ENCODE measurements around the gene PKMYT1. TPM values are rescaled to one million over a fixed set of nuclear protein-coding genes. Genes with fewer than 3 reads are reported as not detected.

PKMYT1 gene
- total RNA-seq, 2 experiments from 2014 or later = 123 to 134 TPM

DNA sequence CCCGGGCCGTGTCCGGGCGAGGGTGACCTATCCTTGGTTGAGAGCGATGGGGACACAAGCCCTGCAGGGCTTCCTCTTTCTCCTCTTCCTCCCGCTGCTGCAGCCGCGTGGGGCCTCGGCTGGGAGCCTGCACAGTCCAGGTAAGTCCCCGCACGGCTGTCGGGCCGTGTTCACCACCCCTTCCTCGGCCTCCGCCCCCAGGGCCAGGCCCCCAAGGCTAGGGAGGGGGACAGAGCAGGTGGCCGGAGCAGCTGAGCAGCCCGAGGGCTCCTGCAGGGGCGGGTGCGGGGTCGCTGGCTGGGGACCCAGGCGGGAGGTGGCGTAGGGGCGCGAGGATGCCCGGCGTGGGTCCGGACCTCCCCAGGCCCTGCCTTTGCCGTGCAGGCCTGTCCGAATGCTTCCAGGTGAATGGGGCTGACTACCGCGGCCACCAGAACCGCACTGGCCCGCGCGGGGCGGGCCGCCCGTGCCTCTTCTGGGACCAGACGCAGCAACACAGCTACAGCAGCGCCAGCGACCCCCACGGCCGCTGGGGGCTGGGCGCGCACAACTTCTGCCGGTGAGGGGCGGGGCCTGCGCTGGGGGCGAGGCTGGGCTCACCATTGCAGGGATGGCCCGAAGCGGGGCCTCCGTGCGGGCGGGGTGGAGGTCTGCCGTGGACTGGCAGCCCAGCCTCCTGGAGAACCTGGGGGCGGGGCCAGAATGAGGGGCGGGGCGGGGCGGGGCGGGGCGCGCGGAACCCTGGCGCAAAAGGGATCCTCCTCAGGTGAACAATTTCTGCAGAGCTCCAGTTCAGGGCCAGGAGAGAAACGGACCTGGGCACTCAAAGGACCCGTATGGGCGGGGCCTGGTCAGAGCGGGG, 15.5 kb downstream of the PKMYT1 start:
- peaks cover 27% of the 10 kb centered on the region for H3K4me1 Mint-ChIP-seq (ENCODE audit: low read depth)
- ChIA-PET CTCF (interaction anchor here (1.1 to 1.4 kb wide), 2 partner anchors 25 to 63 kb away, joined by 3 to 4 read pairs; no protein-coding TSS in a partner anchor), POLR2A (no interaction called here)
- no peak overlapping the region for H3K27ac Mint-ChIP-seq
- H3K27me3 Mint-ChIP-seq = peaks cover 39% of the 10 kb centered on the region
- H3K4me3 Mint-ChIP-seq = peak overlapping the region; percentile 26
- intact Hi-C loops (cut with micrococcal nuclease) = no loop called here
- no peaks in the 10 kb centered on the region for H3K9me3 Mint-ChIP-seq
- H3K36me3 Mint-ChIP-seq = no peaks in the 10 kb centered on the region
- peak; percentile 72 for DNase-seq

GRCh38 chr16:2963723-2964474, 16.3 kb downstream of the PKMYT1 start, which contains the start of gene KREMEN2:
Gene KREMEN2, plus strand, starts transcription at chr16:2964275. Its CDS starts 246 bp downstream, at chr16:2964521.
- Mint-ChIP-seq H3K36me3 (no peaks in the 10 kb centered on the region), H3K9me3 (no peaks in the 10 kb centered on the region), H3K4me3 (peak within 1 kb of the TSS; percentile 57), H3K27ac (no peak within 1 kb of the TSS), H3K4me1 (ENCODE audit: low read depth) (peaks cover 27% of the 10 kb centered on the region), H3K27me3 (peaks cover 39% of the 10 kb centered on the region)
- ChIA-PET POLR2A (no interaction called here), CTCF (interaction anchor here (0.6 to 1.8 kb wide), 6 partner anchors 14 to 91 kb away, joined by 3 to 4 read pairs (median 4); no protein-coding TSS in a partner anchor)
- peak; percentile 45 for DNase-seq
- intact Hi-C loops (cut with micrococcal nuclease) = no loop called here

GRCh38 chr16:2963074-2963722, 17.0 kb downstream of the PKMYT1 start:
- Mint-ChIP-seq H3K4me3 (peak overlapping the region; percentile 43), H3K27me3 (peaks cover 34% of the 10 kb centered on the region), H3K9me3 (no peaks in the 10 kb centered on the region), H3K27ac (no peak overlapping the region), H3K4me1 (ENCODE audit: low read depth) (peaks cover 20% of the 10 kb centered on the region), H3K36me3 (no peaks in the 10 kb centered on the region)
- ChIA-PET CTCF (interaction anchor here (1.1 to 1.9 kb wide), 5 partner anchors 9 to 91 kb away, joined by 3 to 4 read pairs (median 3); no protein-coding TSS in a partner anchor), POLR2A (no interaction called here)
- DNase-seq = no peak
- intact Hi-C loops (cut with micrococcal nuclease) = no loop called here

DNA sequence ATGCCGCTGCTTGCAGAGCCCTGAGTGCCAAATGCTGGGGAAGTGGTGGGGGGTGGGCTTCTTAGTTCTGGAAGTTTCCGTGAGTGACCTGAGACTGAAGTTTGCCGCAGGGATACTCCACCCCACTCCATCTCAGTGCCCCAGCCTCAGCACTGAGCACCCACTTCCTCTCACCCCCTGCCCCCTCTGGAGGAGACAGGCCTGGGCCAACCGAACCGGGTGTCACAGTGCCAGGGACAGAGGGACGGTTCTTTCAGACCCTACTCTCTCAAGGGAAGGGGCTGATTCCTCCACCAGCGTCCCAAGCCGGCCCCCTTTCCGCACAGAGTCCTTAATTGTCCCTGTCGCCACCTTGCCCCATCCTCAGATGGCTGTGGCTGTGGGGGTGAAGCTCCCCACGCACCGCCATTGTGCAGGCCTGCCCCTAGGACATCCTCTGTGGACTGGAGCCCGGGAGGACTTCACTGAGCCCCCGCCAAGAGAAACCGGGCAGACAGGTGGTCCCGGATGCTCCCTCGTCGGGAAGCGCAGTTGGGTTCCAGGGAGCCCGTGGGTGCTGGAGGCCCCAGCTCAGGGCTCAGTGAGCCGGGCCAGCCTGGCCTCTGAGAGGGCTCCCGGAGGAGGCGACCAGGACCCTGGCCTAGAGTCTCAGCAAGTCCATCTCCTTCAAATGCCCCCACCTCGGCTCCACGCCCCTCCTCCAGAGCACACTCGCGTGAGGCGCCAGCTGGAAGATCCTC, 17.7 kb downstream of the PKMYT1 start:
- Mint-ChIP-seq H3K4me3 (no peak overlapping the region), H3K4me1 (ENCODE audit: low read depth) (peaks cover 16% of the 10 kb centered on the region), H3K9me3 (no peaks in the 10 kb centered on the region), H3K36me3 (no peaks in the 10 kb centered on the region), H3K27ac (no peak overlapping the region), H3K27me3 (peaks cover 30% of the 10 kb centered on the region)
- ChIA-PET POLR2A (no interaction called here), CTCF (interaction anchor here (0.5 to 1.9 kb wide), 6 partner anchors 8 to 71 kb away, joined by 3 to 4 read pairs (median 3); no protein-coding TSS in a partner anchor)
- intact Hi-C loops (cut with micrococcal nuclease) = no loop called here
- DNase-seq = no peak

DNA sequence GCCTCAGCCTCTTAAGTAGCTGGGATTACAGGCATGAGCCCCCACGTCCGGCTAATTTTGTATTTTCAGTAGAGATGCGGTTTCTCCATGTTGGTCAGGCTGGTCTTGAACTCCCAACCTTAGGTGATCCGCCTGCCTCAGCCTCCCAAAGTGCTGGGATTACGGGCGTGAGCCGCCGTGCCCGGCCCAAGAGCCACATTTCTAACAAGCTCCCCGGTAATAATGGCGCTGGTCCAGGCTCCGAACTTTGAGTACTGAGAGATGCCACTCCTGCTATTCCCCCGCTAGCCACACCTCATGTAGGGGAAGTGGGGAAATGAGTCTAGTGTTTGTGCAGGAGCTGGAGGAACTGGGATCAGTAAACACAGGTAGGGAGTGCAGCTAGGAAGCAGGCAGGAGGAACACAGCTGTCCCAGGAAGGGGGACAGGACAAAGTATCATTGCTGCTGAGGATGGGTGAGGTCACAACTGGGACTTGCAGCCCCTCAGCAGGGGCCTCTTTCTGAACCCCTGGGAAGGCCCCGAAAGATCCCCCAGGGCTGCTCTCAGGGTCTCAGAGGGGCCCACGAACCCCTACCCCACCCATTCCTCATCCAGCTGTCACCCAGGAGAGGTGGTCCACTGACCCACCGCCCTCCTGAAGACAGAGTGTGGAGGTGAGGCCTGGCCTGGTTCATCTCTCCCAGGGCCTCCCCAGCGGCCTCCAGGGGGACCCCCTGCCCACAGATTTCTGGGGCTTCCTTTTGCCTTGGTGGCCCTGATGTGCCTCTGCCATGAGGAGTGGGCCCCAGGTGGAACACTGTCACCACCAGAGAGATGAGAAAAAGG, 19.8 kb downstream of the PKMYT1 start:
- peaks cover 37% of the 10 kb centered on the region for H3K27me3 Mint-ChIP-seq
- ChIA-PET POLR2A (no interaction called here), CTCF (interaction anchor here (1.1 to 1.3 kb wide), 3 partner anchors 13 to 122 kb away, joined by 3 to 5 read pairs (median 3); no protein-coding TSS in a partner anchor)
- H3K4me1 Mint-ChIP-seq (ENCODE audit: low read depth) = peaks cover 13% of the 10 kb centered on the region
- H3K36me3 Mint-ChIP-seq = no peaks in the 10 kb centered on the region
- no peaks in the 10 kb centered on the region for H3K9me3 Mint-ChIP-seq
- no peak overlapping the region for H3K4me3 Mint-ChIP-seq
- intact Hi-C loops (cut with micrococcal nuclease) = no loop called here
- no peak overlapping the region for H3K27ac Mint-ChIP-seq
- DNase-seq = no peak

DNA sequence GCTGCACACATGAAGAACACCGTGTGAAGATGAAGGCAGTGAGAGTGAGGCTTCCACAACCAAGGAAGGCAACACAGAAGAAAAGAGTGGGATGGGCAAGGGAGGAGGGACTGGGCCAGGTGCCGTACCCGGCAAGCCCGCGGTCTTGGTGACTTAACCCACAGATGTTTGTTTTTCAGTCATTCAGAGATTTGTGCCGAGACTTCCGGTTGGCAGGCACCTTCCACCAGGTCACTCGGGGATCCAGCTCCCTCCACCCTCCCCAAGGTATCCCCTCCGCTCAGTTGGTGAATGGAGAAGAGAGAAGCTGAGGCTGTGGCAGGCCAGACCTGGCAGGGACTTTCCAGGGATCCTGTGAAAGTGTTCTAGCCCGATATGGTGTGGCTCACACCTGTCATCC, 21.0 kb downstream of the PKMYT1 start:
- no peaks in the 10 kb centered on the region for H3K36me3 Mint-ChIP-seq
- no peak overlapping the region for H3K27ac Mint-ChIP-seq
- peaks cover 10% of the 10 kb centered on the region for H3K4me1 Mint-ChIP-seq (ENCODE audit: low read depth)

GRCh38 chr16:2956579-2956956, 23.7 kb downstream of the PKMYT1 start:
- Mint-ChIP-seq H3K4me1 (ENCODE audit: low read depth) (no peaks in the 10 kb centered on the region), H3K27ac (no peak overlapping the region), H3K36me3 (no peaks in the 10 kb centered on the region), H3K4me3 (no peak overlapping the region), H3K27me3 (peaks cover 24% of the 10 kb centered on the region), H3K9me3 (no peaks in the 10 kb centered on the region)
- ChIA-PET CTCF (interaction anchor here (1.5 kb wide), 1 partner anchor 75 kb away, joined by 3 read pairs; no protein-coding TSS in a partner anchor), POLR2A (interaction anchor here (0.6 kb wide), 1 partner anchor 33 kb away, joined by 3 read pairs; no protein-coding TSS in a partner anchor)
- DNase-seq = no peak
- intact Hi-C loops (cut with micrococcal nuclease) = no loop called here

More for the DNA sequence above, 21.0 kb downstream of the PKMYT1 start:
- ChIA-PET POLR2A (interaction anchor here (0.6 kb wide), 1 partner anchor 13 kb away, joined by 4 read pairs; no protein-coding TSS in a partner anchor), CTCF (interaction anchor here (0.6 to 1.2 kb wide), 3 partner anchors 8 to 78 kb away, joined by 3 to 4 read pairs (median 3); no protein-coding TSS in a partner anchor)
- Mint-ChIP-seq H3K27me3 (peaks cover 36% of the 10 kb centered on the region), H3K9me3 (no peaks in the 10 kb centered on the region), H3K4me3 (no peak overlapping the region)
- intact Hi-C loops (cut with micrococcal nuclease) = no loop called here
- DNase-seq = no peak

- H3K27me3 Mint-ChIP-seq = peaks cover 24% of the 10 kb centered on the region
- DNase-seq = no peak
- POLR2A ChIA-PET = interaction anchor here (0.6 kb wide), 1 partner anchor 33 kb away, joined by 3 read pairs; no protein-coding TSS in a partner anchor
- intact Hi-C loops (cut with micrococcal nuclease) = no loop called here
- no peak overlapping the region for H3K4me3 Mint-ChIP-seq
- H3K4me1 Mint-ChIP-seq (ENCODE audit: low read depth) = no peaks in the 10 kb centered on the region
- CTCF ChIA-PET = interaction anchor here (1.5 kb wide), 1 partner anchor 76 kb away, joined by 3 read pairs; no protein-coding TSS in a partner anchor
- no peaks in the 10 kb centered on the region for H3K36me3 Mint-ChIP-seq
- no peaks in the 10 kb centered on the region for H3K9me3 Mint-ChIP-seq
- no peak overlapping the region for H3K27ac Mint-ChIP-seq
These were observed 24.3 kb downstream of the PKMYT1 start for GRCh38 chr16:2955779-2956578.

GRCh38 chr16:2955438-2955778, 24.8 kb downstream of the PKMYT1 start:
- Mint-ChIP-seq H3K4me1 (ENCODE audit: low read depth) (no peaks in the 10 kb centered on the region), H3K27me3 (peaks cover 24% of the 10 kb centered on the region), H3K4me3 (no peak overlapping the region), H3K9me3 (no peaks in the 10 kb centered on the region), H3K27ac (no peak overlapping the region), H3K36me3 (no peaks in the 10 kb centered on the region)
- POLR2A ChIA-PET = no interaction called here
- CTCF ChIA-PET = no interaction called here
- intact Hi-C loops (cut with micrococcal nuclease) = no loop called here
- no peak for DNase-seq

DNA sequence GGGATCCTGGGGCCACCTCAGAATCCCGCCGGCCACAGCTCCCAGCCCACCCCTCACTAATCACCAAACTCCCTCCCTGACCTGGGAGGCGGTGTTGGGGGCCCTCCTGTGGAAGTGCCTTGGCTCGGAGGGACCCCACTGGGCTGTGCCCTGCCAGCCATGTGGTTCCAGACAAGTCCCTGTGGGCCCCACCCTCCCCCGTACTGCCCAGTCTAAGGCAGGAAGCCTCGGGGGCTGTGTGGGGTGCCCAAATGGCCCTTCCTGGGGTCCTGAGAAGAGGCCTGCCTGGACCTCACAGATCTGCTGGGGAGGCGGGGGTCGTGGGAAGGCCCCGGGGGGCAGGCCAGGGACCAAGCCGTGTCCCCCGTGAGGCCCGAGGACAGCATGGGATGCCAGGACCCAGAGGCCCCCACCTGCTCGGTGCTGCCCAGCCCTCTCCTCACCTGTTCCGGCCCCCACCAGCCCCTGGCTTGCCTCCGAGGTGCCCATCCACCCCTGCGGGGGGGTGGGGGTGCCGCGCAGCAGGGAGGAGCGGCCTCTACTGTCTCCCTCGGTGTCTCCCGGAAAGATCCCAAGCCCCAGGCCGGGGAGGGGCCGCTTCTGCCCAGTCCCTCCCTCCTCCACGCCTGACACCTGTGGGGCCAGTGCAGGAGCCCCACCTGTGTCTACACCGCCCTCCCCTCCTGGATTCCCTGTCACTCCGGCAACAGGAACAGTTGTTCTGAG, 25.4 kb downstream of the PKMYT1 start:
- H3K4me3 Mint-ChIP-seq = no peak overlapping the region
- intact Hi-C loops (cut with micrococcal nuclease) = no loop called here
- CTCF ChIA-PET = no interaction called here
- no peaks in the 10 kb centered on the region for H3K4me1 Mint-ChIP-seq (ENCODE audit: low read depth)
- H3K27me3 Mint-ChIP-seq = peaks cover 19% of the 10 kb centered on the region
- H3K27ac Mint-ChIP-seq = no peak overlapping the region
- no peaks in the 10 kb centered on the region for H3K36me3 Mint-ChIP-seq
- H3K9me3 Mint-ChIP-seq = no peaks in the 10 kb centered on the region
- POLR2A ChIA-PET = no interaction called here
- DNase-seq = no peak

Measured in activated CD4-positive, alpha-beta memory T cell treated with anti-CD3 and anti-CD28 coated beads for 36 hours (primary cell).